GM23338 (cell line): ENCODE results near the gene MYO9A. TPM values are rescaled to one million over a fixed set of nuclear protein-coding genes. Genes with fewer than 3 reads are reported as not detected.

Experiments
- ATAC-seq: fragments of 200-7000 bp; cut with Tn5 transposase; 3 replicates; pipeline ENCODE4 v1.9.1; 2020
- DNase-seq: peaks from one replicate; pipeline ENCODE4 v3.0.0-alpha.2; 2015; ENCODE audit warnings: low spot score
- H2AFZ ChIP-seq: fragments of 200-600 bp; sonication (generic); 2 replicates; pipeline ENCODE4 v1.8.0; 2016; ENCODE audit warnings: antibody characterized with exemption, mild to moderate bottlenecking, moderate library complexity
- H3F3A ChIP-seq: fragments of 200-600 bp; sonication (generic); replicated peaks from 2 replicates; pipeline ENCODE4 v1.8.0; 2017; ENCODE audit warnings: antibody characterized with exemption, mixed run types, low read depth
- H3K27ac ChIP-seq: fragments of 200-600 bp; sonication (generic); 2 replicates; pipeline ENCODE4 v1.6.1; 2016; ENCODE audit warnings: low read depth
- H3K27me3 ChIP-seq: fragments of 200-600 bp; sonication (generic); 2 replicates; pipeline ENCODE4 v1.8.0; 2016; ENCODE audit warnings: mild to moderate bottlenecking, mixed run types, moderate library complexity; ENCODE audit not compliant: insufficient read depth
- H3K36me3 ChIP-seq: fragments of 200-600 bp; sonication (generic); 2 replicates; pipeline ENCODE4 v1.8.0; 2016; ENCODE audit warnings: mild to moderate bottlenecking; ENCODE audit not compliant: insufficient read depth
- H3K4me1 ChIP-seq: fragments of 200-600 bp; sonication (generic); 2 replicates; pipeline ENCODE4 v1.8.0; 2016; ENCODE audit warnings: mild to moderate bottlenecking, moderate library complexity; ENCODE audit not compliant: insufficient read depth
- H3K4me2 ChIP-seq: fragments of 200-600 bp; sonication (generic); 2 replicates; pipeline ENCODE4 v1.7.1; 2017; ENCODE audit warnings: mixed run types
- H3K4me3 ChIP-seq: fragments of 200-600 bp; sonication (generic); 2 replicates; pipeline ENCODE4 v1.6.1; 2016; ENCODE audit warnings: mixed run types
- H3K79me2 ChIP-seq: fragments of 200-600 bp; sonication (generic); replicated peaks from 2 replicates; pipeline ENCODE4 v1.8.0; 2017; ENCODE audit warnings: mild to moderate bottlenecking; ENCODE audit not compliant: insufficient read depth
- H3K9me2 ChIP-seq: fragments of 200-600 bp; sonication (generic); 2 replicates; pipeline ENCODE4 v1.8.0; 2017; ENCODE audit not compliant: insufficient read depth
- H4K20me1 ChIP-seq: fragments of 200-600 bp; sonication (generic); replicated peaks from 2 replicates; pipeline ENCODE4 v1.8.0; 2017; ENCODE audit warnings: mild to moderate bottlenecking; ENCODE audit not compliant: insufficient read depth
- H3K27ac Mint-ChIP-seq: 2 replicates; pipeline ENCODE4 v1.8.0; 2020; ENCODE audit warnings: inconsistent platforms, mild to moderate bottlenecking, moderate library complexity, mixed read lengths
- H3K27me3 Mint-ChIP-seq: 3 replicates; pipeline ENCODE4 v1.8.0; 2022; ENCODE audit warnings: low read depth, mild to moderate bottlenecking, moderate library complexity, mixed read lengths, inconsistent platforms; ENCODE audit not compliant: insufficient read depth, poor library complexity
- H3K36me3 Mint-ChIP-seq: 3 replicates; pipeline ENCODE4 v1.8.0; 2021; ENCODE audit warnings: low read depth, mild to moderate bottlenecking, inconsistent platforms, moderate library complexity, mixed read lengths
- H3K4me1 Mint-ChIP-seq: 3 replicates; pipeline ENCODE4 v1.8.0; 2020; ENCODE audit warnings: mild to moderate bottlenecking, inconsistent platforms, mixed read lengths
- H3K4me3 Mint-ChIP-seq: 3 replicates; pipeline ENCODE4 v1.8.0; 2021; ENCODE audit warnings: moderate library complexity, mild to moderate bottlenecking, inconsistent platforms, mixed read lengths
- H3K9me3 Mint-ChIP-seq: 3 replicates; pipeline ENCODE4 v1.8.0; 2020; ENCODE audit warnings: moderate library complexity, mild to moderate bottlenecking, inconsistent platforms, mixed read lengths
- CTCF ChIP-seq, 2 experiments: fragments of 200-600 bp in 1 of 2; sonication (generic) in 1 of 2; conservative IDR thresholded peaks; 2 replicates each; pipeline versions ENCODE4 v1.5.1 to v1.6.1; 2016 to 2017; ENCODE audit warnings: antibody characterized with exemption in 2 of 2, low read depth in 2 of 2, mild to moderate bottlenecking in 2 of 2, moderate library complexity in 1 of 2
- ETS1 ChIP-seq: IDR thresholded peaks from 2 replicates; pipeline ENCODE4 v1.6.1; 2016; ENCODE audit warnings: antibody characterized with exemption
- POLR2AphosphoS5 ChIP-seq: IDR thresholded peaks from 2 replicates; pipeline ENCODE4 v1.6.1; 2016; ENCODE audit warnings: antibody characterized with exemption, low read depth
- REST ChIP-seq: IDR thresholded peaks from one replicate; pipeline ENCODE4 v1.6.1; 2018; ENCODE audit warnings: antibody characterized with exemption; ENCODE audit not compliant: unreplicated experiment
- STAT1 ChIP-seq: IDR thresholded peaks from one replicate; pipeline ENCODE4 v1.6.1; 2016; ENCODE audit warnings: antibody characterized with exemption; ENCODE audit not compliant: unreplicated experiment
- ZNF114 ChIP-seq: fragments of 250-450 bp; sonication (Bioruptor Pico); IDR thresholded peaks from 2 replicates; pipeline ENCODE4 v1.5.0; 2020; ENCODE audit warnings: mild to moderate bottlenecking, moderate library complexity
- ZNF462 ChIP-seq: fragments of 250-450 bp; sonication (Bioruptor Pico); IDR thresholded peaks from 2 replicates; pipeline ENCODE4 v1.5.0; 2020; ENCODE audit warnings: mild to moderate bottlenecking, moderate library complexity
- polyA plus RNA-seq: library from polyadenylated mRNA; unstranded; fragments of >200 nt; fragmentation: Nextera tagmentation; extraction: Ambion mirVana; gene quantifications from 2 replicates; pipeline ENCODE4 v1.2.1, GENCODE V29; 2016
- total RNA-seq: library from RNA; depleted of rRNA; stranded (reverse); fragments of >200 nt; shearing (Covaris generic); gene quantifications from 2 replicates; pipeline ENCODE4 v1.2.3, GENCODE V29; 2014

MYO9A gene
- total and polyA plus RNA-seq, 2 experiments from 2014 or later: 11.6 to 32.8 TPM

- Histone ChIP-seq H3K4me3 (no peak overlapping the region), H2AFZ (peak overlapping the region; percentile 94), H3F3A (peaks cover 3% of the 10 kb centered on the region; the same call in 1 of the 2 replicates), H3K9me2 (no peaks in the 10 kb centered on the region), H3K36me3 (no peaks in the 10 kb centered on the region), H3K4me2 (no peak overlapping the region), H3K27ac (no peak overlapping the region), H3K79me2 (no peaks in the 10 kb centered on the region), H4K20me1 (no peaks in the 10 kb centered on the region), H3K27me3 (no peaks in the 10 kb centered on the region), H3K4me1 (peaks cover 21% of the 10 kb centered on the region)
- H3K4me1 Mint-ChIP-seq: peaks cover 31% of the 10 kb centered on the region
- H3K27ac Mint-ChIP-seq: no peak overlapping the region
- DNase-seq (peak; percentile 84), ATAC-seq (peak; percentile 52)
- H3K9me3 Mint-ChIP-seq: peaks cover 7% of the 10 kb centered on the region; the same call in 2 of the 3 replicates
- no peak overlapping the region for H3K4me3 Mint-ChIP-seq
- H3K27me3 Mint-ChIP-seq: peaks cover 13% of the 10 kb centered on the region
- TF ChIP-seq STAT1: no peak
- peak; percentile 43; the same call in 1 of the 2 replicates for TF ChIP-seq ETS1
- TF ChIP-seq CTCF (conservative IDR thresholded peaks at IDR 0.05; ENCODE audit: low read depth in 2 of 2): peak; percentile 87 to 92
- H3K36me3 Mint-ChIP-seq: peaks cover 2% of the 10 kb centered on the region; the same call in 1 of the 3 replicates
Measured at GRCh38 chr15:71802770-71803169, 315.2 kb downstream of the MYO9A start.

GRCh38 chr15:71801935-71802655 is 315.9 kb downstream of the MYO9A start:
- Mint-ChIP-seq H3K27me3 (peaks cover 10% of the 10 kb centered on the region), H3K4me3 (no peak overlapping the region), H3K27ac (no peak overlapping the region), H3K36me3 (peaks cover 2% of the 10 kb centered on the region; the same call in 1 of the 3 replicates), H3K9me3 (peaks cover 7% of the 10 kb centered on the region; the same call in 2 of the 3 replicates), H3K4me1 (peaks cover 24% of the 10 kb centered on the region)
- peaks cover 16% of the 10 kb centered on the region for H3K4me1 ChIP-seq
- no peaks in the 10 kb centered on the region for H3K36me3 ChIP-seq
- no peaks in the 10 kb centered on the region for H3K27me3 ChIP-seq
- no peaks in the 10 kb centered on the region for H4K20me1 ChIP-seq
- H3K9me2 ChIP-seq: no peaks in the 10 kb centered on the region
- DNase-seq (no peak), ATAC-seq (no peak)
- 0 out of 2 replicates have a peak, but pooled peaks cover 3% of the 10 kb centered on the region for H3F3A ChIP-seq
- no peak overlapping the region for H3K4me2 ChIP-seq
- no peak overlapping the region for H3K4me3 ChIP-seq
- H2AFZ ChIP-seq: peak overlapping the region; percentile 94
- no peak overlapping the region for H3K27ac ChIP-seq
- H3K79me2 ChIP-seq: no peaks in the 10 kb centered on the region
- TF ChIP-seq ZNF462 (CRISPR knock-in tag) (no peak), ZNF114 (CRISPR knock-in tag) (no peak), REST (no peak), POLR2AphosphoS5 (no peak)
